Measurements from ENCODE around the gene RYK.

RYK gene

GRCh38 chr3:134231131-134231530, 19.5 kb downstream of the RYK start:
- Histone ChIP-seq H4K91ac (ENCODE audit: low read depth, low read length, poor library complexity) (no peak overlapping the region), H3K27ac (replicated peaks; ENCODE audit: low read length) (no peak overlapping the region), H3K4ac (ENCODE audit: low read length) (no peak overlapping the region), H2BK15ac (ENCODE audit: low read length) (no peak overlapping the region), H2BK5ac (ENCODE audit: low read length) (no peak overlapping the region), H3K9ac (ENCODE audit: low read depth, low read length, poor library complexity) (no peak overlapping the region), H3K4me3 (ENCODE audit: low read length in 2 of 2) (no peak overlapping the region), H3K18ac (ENCODE audit: low read length) (no peak overlapping the region), H3K9me3 (replicated peaks in 1 of 2; ENCODE audit: control insufficient read depth in 2 of 2, insufficient read depth in 1 of 2, low read depth in 1 of 2, low read length in 2 of 2) (peaks cover 0 to 7% of the 10 kb centered on the region in 2 donors), H3K27me3 (ENCODE audit: control insufficient read depth in 3 of 3, insufficient read depth in 3 of 3, low read depth in 1 of 3, low read length in 3 of 3) (no peaks in the 10 kb centered on the region), H2AK5ac (ENCODE audit: low read depth, low read length) (no peak overlapping the region), H3K14ac (ENCODE audit: low read length) (no peak overlapping the region), H3K23ac (ENCODE audit: low read depth, low read length, poor library complexity) (no peak overlapping the region), H2BK12ac (ENCODE audit: low read length) (no peak overlapping the region), H3K4me1 (ENCODE audit: control insufficient read depth in 2 of 2, insufficient read depth in 1 of 2, low read depth in 1 of 2, low read length in 2 of 2) (peaks cover 0 to 2% of the 10 kb centered on the region in 2 donors), H3K36me3 (replicated peaks in 1 of 2; ENCODE audit: control insufficient read depth in 2 of 2, insufficient read depth in 2 of 2, low read length in 2 of 2) (peaks cover 0 to 6% of the 10 kb centered on the region in 2 donors), H3K79me1 (ENCODE audit: low read depth, low read length) (peaks cover 6% of the 10 kb centered on the region), H2AFZ (ENCODE audit: low read length) (no peak overlapping the region), H4K8ac (ENCODE audit: low read depth, low read length) (no peak overlapping the region), H3K4me2 (ENCODE audit: insufficient read depth, low read length, poor library complexity, severe bottlenecking) (no peak overlapping the region), H2BK120ac (ENCODE audit: low read depth, low read length) (no peak overlapping the region)
- DNase-seq (ENCODE audit: low spot score), result no peak
- WGBS, 2 donors (ENCODE audit: extremely low coverage in 2 of 2, insufficient read length in 2 of 2, insufficient replicate concordance in 1 of 2), result no CpG with 5 or more reads among the region's 3 CpGs

DNA sequence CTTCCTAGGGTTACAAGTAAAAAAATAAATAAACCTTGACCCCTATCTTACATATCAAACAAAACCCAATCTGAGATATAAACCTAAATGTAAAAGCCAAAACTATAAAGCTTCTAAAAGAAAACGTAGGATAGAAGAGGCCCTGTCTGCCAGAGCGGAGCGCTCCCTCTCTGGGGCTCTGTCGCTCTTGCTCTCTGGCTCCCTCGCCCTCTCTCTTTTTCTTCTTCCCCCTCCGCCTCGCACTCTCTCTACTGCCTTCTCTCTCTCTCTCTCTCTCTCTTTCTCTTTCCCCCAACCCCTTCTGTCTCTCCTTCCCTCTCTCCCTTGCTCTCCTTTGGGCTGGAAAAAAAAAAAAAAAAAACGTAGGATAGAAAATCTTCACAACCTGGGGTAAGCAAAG, 21.6 kb downstream of the RYK start:
- Histone ChIP-seq H3K4me2 (ENCODE audit: insufficient read depth, low read length, poor library complexity, severe bottlenecking) (no peak overlapping the region), H4K91ac (ENCODE audit: low read depth, low read length, poor library complexity) (no peak overlapping the region), H3K9me3 (replicated peaks in 1 of 2; ENCODE audit: control insufficient read depth in 2 of 2, insufficient read depth in 1 of 2, low read depth in 1 of 2, low read length in 2 of 2) (peaks cover 0 to 7% of the 10 kb centered on the region in 2 donors), H3K27ac (replicated peaks; ENCODE audit: low read length) (no peak overlapping the region), H3K9ac (ENCODE audit: low read depth, low read length, poor library complexity) (no peak overlapping the region), H3K79me1 (ENCODE audit: low read depth, low read length) (peaks cover 6% of the 10 kb centered on the region), H2AFZ (ENCODE audit: low read length) (no peak overlapping the region), H3K23ac (ENCODE audit: low read depth, low read length, poor library complexity) (no peak overlapping the region), H3K36me3 (replicated peaks in 1 of 2; ENCODE audit: control insufficient read depth in 2 of 2, insufficient read depth in 2 of 2, low read length in 2 of 2) (peaks cover 0 to 6% of the 10 kb centered on the region in 2 donors), H2BK15ac (ENCODE audit: low read length) (no peak overlapping the region), H4K8ac (ENCODE audit: low read depth, low read length) (no peak overlapping the region), H3K4me3 (ENCODE audit: low read length in 2 of 2) (no peak overlapping the region), H3K14ac (ENCODE audit: low read length) (no peak overlapping the region), H2BK12ac (ENCODE audit: low read length) (no peak overlapping the region), H3K18ac (ENCODE audit: low read length) (no peak overlapping the region), H3K27me3 (ENCODE audit: control insufficient read depth in 3 of 3, insufficient read depth in 3 of 3, low read depth in 1 of 3, low read length in 3 of 3) (no peaks in the 10 kb centered on the region), H2BK120ac (ENCODE audit: low read depth, low read length) (no peak overlapping the region), H3K4ac (ENCODE audit: low read length) (no peak overlapping the region), H2AK5ac (ENCODE audit: low read depth, low read length) (no peak overlapping the region), H3K4me1 (ENCODE audit: control insufficient read depth in 2 of 2, insufficient read depth in 1 of 2, low read depth in 1 of 2, low read length in 2 of 2) (peaks cover 1 to 3% of the 10 kb centered on the region in 2 donors), H2BK5ac (ENCODE audit: low read length) (no peak overlapping the region)
- WGBS, 2 donors (ENCODE audit: extremely low coverage in 2 of 2, insufficient read length in 2 of 2, insufficient replicate concordance in 1 of 2), result no CpG with 5 or more reads among the region's 8 CpGs
- no peak for DNase-seq (ENCODE audit: low spot score)

DNA sequence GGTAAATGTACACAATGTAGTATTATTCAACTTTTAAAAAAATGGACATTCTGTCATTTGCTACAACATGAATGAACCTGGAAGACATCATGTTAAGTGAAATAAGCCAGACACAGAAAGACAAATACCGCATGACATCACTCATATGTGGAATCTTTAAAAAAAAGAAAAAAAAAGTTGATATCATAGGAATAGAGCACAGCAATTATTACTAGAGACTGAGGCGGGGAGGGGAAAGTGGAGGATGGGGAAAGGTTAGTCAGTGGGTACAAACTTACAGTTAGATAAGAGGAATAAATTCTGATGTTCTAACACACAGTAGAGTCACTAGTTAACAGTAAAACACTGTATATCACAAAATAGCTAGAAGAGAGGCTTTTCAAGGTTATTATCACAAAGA, 22.2 kb downstream of the RYK start:
- Histone ChIP-seq H3K18ac (ENCODE audit: low read length) (no peak overlapping the region), H3K27ac (replicated peaks; ENCODE audit: low read length) (no peak overlapping the region), H3K4ac (ENCODE audit: low read length) (no peak overlapping the region), H4K8ac (ENCODE audit: low read depth, low read length) (no peak overlapping the region), H3K79me1 (ENCODE audit: low read depth, low read length) (peaks cover 6% of the 10 kb centered on the region), H3K4me3 (ENCODE audit: low read length in 2 of 2) (no peak overlapping the region), H2BK5ac (ENCODE audit: low read length) (no peak overlapping the region), H3K36me3 (replicated peaks in 1 of 2; ENCODE audit: control insufficient read depth in 2 of 2, insufficient read depth in 2 of 2, low read length in 2 of 2) (peaks cover 0 to 6% of the 10 kb centered on the region in 2 donors), H2BK120ac (ENCODE audit: low read depth, low read length) (no peak overlapping the region), H3K14ac (ENCODE audit: low read length) (no peak overlapping the region), H3K4me1 (ENCODE audit: control insufficient read depth in 2 of 2, insufficient read depth in 1 of 2, low read depth in 1 of 2, low read length in 2 of 2) (peaks cover 2 to 4% of the 10 kb centered on the region in 2 donors), H2BK12ac (ENCODE audit: low read length) (no peak overlapping the region), H3K4me2 (ENCODE audit: insufficient read depth, low read length, poor library complexity, severe bottlenecking) (no peak overlapping the region), H3K9me3 (replicated peaks in 1 of 2; ENCODE audit: control insufficient read depth in 2 of 2, insufficient read depth in 1 of 2, low read depth in 1 of 2, low read length in 2 of 2) (peaks cover 0 to 7% of the 10 kb centered on the region in 2 donors), H3K23ac (ENCODE audit: low read depth, low read length, poor library complexity) (no peak overlapping the region), H3K27me3 (ENCODE audit: control insufficient read depth in 3 of 3, insufficient read depth in 3 of 3, low read depth in 1 of 3, low read length in 3 of 3) (no peaks in the 10 kb centered on the region), H2AK5ac (ENCODE audit: low read depth, low read length) (no peak overlapping the region), H3K9ac (ENCODE audit: low read depth, low read length, poor library complexity) (no peak overlapping the region), H2BK15ac (ENCODE audit: low read length) (no peak overlapping the region), H4K91ac (ENCODE audit: low read depth, low read length, poor library complexity) (no peak overlapping the region), H2AFZ (ENCODE audit: low read length) (no peak overlapping the region)
- DNase-seq (ENCODE audit: low spot score), result no peak
- no CpG with 5 or more reads among the region's 2 CpGs for WGBS, 2 donors (ENCODE audit: extremely low coverage in 2 of 2, insufficient read length in 2 of 2, insufficient replicate concordance in 1 of 2)

DNA sequence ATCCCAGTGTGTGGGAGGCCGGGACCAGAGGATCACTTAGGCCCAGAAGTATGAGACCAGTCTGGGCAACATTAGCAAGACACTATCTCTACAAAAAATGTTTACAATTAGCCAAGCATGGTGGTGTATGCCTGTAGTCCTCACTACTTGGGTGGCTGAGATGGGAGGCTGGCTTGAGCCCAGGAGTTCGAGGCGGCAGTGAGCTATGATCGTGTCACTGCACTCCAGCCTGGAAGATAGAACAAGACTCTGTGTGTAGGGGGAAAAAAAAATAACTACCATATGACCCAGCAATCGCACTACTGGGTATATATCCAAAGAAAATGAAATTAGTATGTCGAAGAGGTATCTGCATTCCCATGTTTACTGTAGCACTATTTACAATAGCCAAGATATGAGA, 22.6 kb downstream of the RYK start:
- Histone ChIP-seq H4K8ac (ENCODE audit: low read depth, low read length) (no peak overlapping the region), H3K4ac (ENCODE audit: low read length) (no peak overlapping the region)

More for the DNA sequence above, 22.6 kb downstream of the RYK start:
- Histone ChIP-seq H2BK120ac (ENCODE audit: low read depth, low read length) (no peak overlapping the region), H3K79me1 (ENCODE audit: low read depth, low read length) (peaks cover 6% of the 10 kb centered on the region), H3K9me3 (replicated peaks in 1 of 2; ENCODE audit: control insufficient read depth in 2 of 2, insufficient read depth in 1 of 2, low read depth in 1 of 2, low read length in 2 of 2) (peaks cover 0 to 6% of the 10 kb centered on the region in 2 donors), H3K4me1 (ENCODE audit: control insufficient read depth in 2 of 2, insufficient read depth in 1 of 2, low read depth in 1 of 2, low read length in 2 of 2) (peaks cover 2 to 4% of the 10 kb centered on the region in 2 donors), H3K9ac (ENCODE audit: low read depth, low read length, poor library complexity) (no peak overlapping the region), H3K23ac (ENCODE audit: low read depth, low read length, poor library complexity) (no peak overlapping the region), H2AFZ (ENCODE audit: low read length) (no peak overlapping the region), H2BK12ac (ENCODE audit: low read length) (no peak overlapping the region), H3K27me3 (ENCODE audit: control insufficient read depth in 3 of 3, insufficient read depth in 3 of 3, low read depth in 1 of 3, low read length in 3 of 3) (no peaks in the 10 kb centered on the region), H3K18ac (ENCODE audit: low read length) (no peak overlapping the region), H2BK15ac (ENCODE audit: low read length) (no peak overlapping the region), H3K4me3 (ENCODE audit: low read length in 2 of 2) (no peak overlapping the region), H2AK5ac (ENCODE audit: low read depth, low read length) (no peak overlapping the region), H2BK5ac (ENCODE audit: low read length) (no peak overlapping the region), H4K91ac (ENCODE audit: low read depth, low read length, poor library complexity) (no peak overlapping the region), H3K4me2 (ENCODE audit: insufficient read depth, low read length, poor library complexity, severe bottlenecking) (no peak overlapping the region), H3K14ac (ENCODE audit: low read length) (no peak overlapping the region), H3K27ac (replicated peaks; ENCODE audit: low read length) (no peak overlapping the region), H3K36me3 (replicated peaks in 1 of 2; ENCODE audit: control insufficient read depth in 2 of 2, insufficient read depth in 2 of 2, low read length in 2 of 2) (peaks cover 0 to 6% of the 10 kb centered on the region in 2 donors)
- no peak for DNase-seq (ENCODE audit: low spot score)
- WGBS, 2 donors (ENCODE audit: extremely low coverage in 2 of 2, insufficient read length in 2 of 2, insufficient replicate concordance in 1 of 2), result no CpG with 5 or more reads among the region's 6 CpGs

Measured in neuronal stem cell (in vitro differentiated cells).